Lung (tissue), 12 donors: ENCODE results near the gene ASTL. TPM values are rescaled to one million over a fixed set of nuclear protein-coding genes. Genes with fewer than 3 reads are reported as not detected.

Experiments
- ATAC-seq: fragments of 200-7000 bp; cut with Tn5 transposase; one replicate; pipeline ENCODE4 v1.9.1; 2020; ENCODE audit warnings: moderate number of reproducible peaks; ENCODE audit not compliant: insufficient read depth, low FRiP score
- DNase-seq, 3 donors: peaks; one replicate each; pipeline ENCODE4 v3.0.0-alpha.2; 2013 to 2017
- H3K27ac ChIP-seq, 2 donors: one replicate each; pipeline ENCODE4 v1.5.1; 2013; ENCODE audit warnings: mild to moderate bottlenecking in 2 of 2, moderate library complexity in 2 of 2, control low read depth in 1 of 2, inconsistent platforms in 1 of 2, low read depth in 1 of 2, low read length in 1 of 2
- H3K27me3 ChIP-seq, 3 donors: one replicate each; pipeline ENCODE4 v1.5.1; 2013; ENCODE audit warnings: low read length in 2 of 3; ENCODE audit not compliant: control insufficient read depth in 3 of 3, insufficient read depth in 3 of 3
- H3K36me3 ChIP-seq, 4 donors: one replicate each; pipeline ENCODE4 v1.5.1; 2013; ENCODE audit warnings: low read length in 4 of 4, mild to moderate bottlenecking in 1 of 4, moderate library complexity in 1 of 4; ENCODE audit not compliant: control insufficient read depth in 4 of 4, insufficient read depth in 4 of 4
- H3K4me1 ChIP-seq, 5 donors: one replicate each; pipeline ENCODE4 v1.5.1; 2013; ENCODE audit warnings: low read length in 5 of 5, mild to moderate bottlenecking in 2 of 5, moderate library complexity in 1 of 5; ENCODE audit not compliant: control insufficient read depth in 5 of 5, insufficient read depth in 5 of 5
- H3K4me3 ChIP-seq: one replicate; pipeline ENCODE4 v1.5.1; 2013; ENCODE audit warnings: mild to moderate bottlenecking, control low read depth, moderate library complexity
- H3K9ac ChIP-seq, 2 donors: one replicate each; pipeline ENCODE4 v1.5.1; 2013; ENCODE audit warnings: low read length in 2 of 2, control low read depth in 1 of 2; ENCODE audit not compliant: insufficient read depth in 1 of 2
- H3K9me3 ChIP-seq, 4 donors: one replicate each; pipeline ENCODE4 v1.5.1; 2013; ENCODE audit warnings: low read length in 3 of 4, mild to moderate bottlenecking in 1 of 4, moderate library complexity in 1 of 4; ENCODE audit not compliant: control insufficient read depth in 4 of 4, insufficient read depth in 3 of 4
- WGBS, 2 donors: extraction: QIAGEN DNeasy Blood & Tissue Kit; methylation state at CpG; one replicate each; pipeline ENCODE4 v1.1.7; 2013; 5-methylcytosine and 5-hydroxymethylcytosine counted together
- polyA plus RNA-seq, 2 donors: library from polyadenylated mRNA; stranded (reverse); fragments of 200-250 nt; gene quantifications; one replicate each; pipeline ENCODE4 v1.2.1, GENCODE V29; 2013
- total RNA-seq, 2 donors: library from RNA; depleted of rRNA in 1 of 2; stranded (reverse); fragments of >200 nt in 1 of 2; gene quantifications; one replicate each; pipeline ENCODE4 v1.2.1, GENCODE V29; 2014 to 2021
- TF ChIP-seq, protein P1 (sequence below): IDR thresholded peaks from 2 replicates; pipeline ENCODE4 v1.5.1; 2012; ENCODE audit warnings: mild to moderate bottlenecking; ENCODE audit errors: control extremely low read depth, extremely low read depth
- donor health status: control.
- donor health status: control.
- donor health status: Bipolar disorder and iron deficiency.
- donor health status: healthy.
- donor health status: DM: yes; HTN: yes; CAD: no.

Gene ASTL
- total and polyA plus RNA-seq, 4 donors, result 0.14 to 0.34 TPM; not detected in 2

GRCh38 chr2:96093528-96093927 lies 44.8 kb downstream of the ASTL start:
- Histone ChIP-seq H3K4me3 (no peak overlapping the region), H3K27me3 (no peaks in the 10 kb centered on the region), H3K9me3 (no peaks in the 10 kb centered on the region), H3K36me3 (no peaks in the 10 kb centered on the region), H3K9ac (no peak overlapping the region), H3K4me1 (peaks cover 0 to 7% (median 0%) of the 10 kb centered on the region in 5 donors), H3K27ac (no peak overlapping the region)
- TF ChIP-seq, protein P1, sequence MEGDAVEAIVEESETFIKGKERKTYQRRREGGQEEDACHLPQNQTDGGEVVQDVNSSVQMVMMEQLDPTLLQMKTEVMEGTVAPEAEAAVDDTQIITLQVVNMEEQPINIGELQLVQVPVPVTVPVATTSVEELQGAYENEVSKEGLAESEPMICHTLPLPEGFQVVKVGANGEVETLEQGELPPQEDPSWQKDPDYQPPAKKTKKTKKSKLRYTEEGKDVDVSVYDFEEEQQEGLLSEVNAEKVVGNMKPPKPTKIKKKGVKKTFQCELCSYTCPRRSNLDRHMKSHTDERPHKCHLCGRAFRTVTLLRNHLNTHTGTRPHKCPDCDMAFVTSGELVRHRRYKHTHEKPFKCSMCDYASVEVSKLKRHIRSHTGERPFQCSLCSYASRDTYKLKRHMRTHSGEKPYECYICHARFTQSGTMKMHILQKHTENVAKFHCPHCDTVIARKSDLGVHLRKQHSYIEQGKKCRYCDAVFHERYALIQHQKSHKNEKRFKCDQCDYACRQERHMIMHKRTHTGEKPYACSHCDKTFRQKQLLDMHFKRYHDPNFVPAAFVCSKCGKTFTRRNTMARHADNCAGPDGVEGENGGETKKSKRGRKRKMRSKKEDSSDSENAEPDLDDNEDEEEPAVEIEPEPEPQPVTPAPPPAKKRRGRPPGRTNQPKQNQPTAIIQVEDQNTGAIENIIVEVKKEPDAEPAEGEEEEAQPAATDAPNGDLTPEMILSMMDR, result no peak
- DNase-seq (peak in 1 of 3 donors; percentile 3), ATAC-seq (no peak)
- WGBS, 2 donors, result 92 to 94% methylated on average over 4 of the region's 4 CpGs

GRCh38 chr2:96092951-96093350 lies 45.4 kb downstream of the ASTL start:
- ATAC-seq, result no peak
- DNase-seq, result peak in 1 of 3 donors; percentile 7

GRCh38 chr2:96092573-96092877 lies 45.8 kb downstream of the ASTL start:
- Histone ChIP-seq H3K4me1 (peaks cover 0 to 7% (median 0%) of the 10 kb centered on the region in 5 donors), H3K4me3 (no peak overlapping the region), H3K27ac (no peak overlapping the region), H3K9me3 (no peaks in the 10 kb centered on the region), H3K36me3 (no peaks in the 10 kb centered on the region), H3K27me3 (no peaks in the 10 kb centered on the region), H3K9ac (no peak overlapping the region)
- TF ChIP-seq, protein P1, result no peak
- peak in 1 of 3 donors; percentile 7 for DNase-seq
- WGBS, 2 donors, result 88 to 96% methylated on average over 4 of the region's 4 CpGs
- ATAC-seq, result no peak

More at GRCh38 chr2:96092951-96093350, 45.4 kb downstream of the ASTL start:
- Histone ChIP-seq H3K4me1 (peaks cover 0 to 7% (median 0%) of the 10 kb centered on the region in 5 donors), H3K27ac (no peak overlapping the region), H3K36me3 (no peaks in the 10 kb centered on the region), H3K4me3 (no peak overlapping the region), H3K9me3 (no peaks in the 10 kb centered on the region), H3K27me3 (no peaks in the 10 kb centered on the region), H3K9ac (no peak overlapping the region)
- WGBS, 2 donors, result 40 to 74% methylated on average over 3 of the region's 3 CpGs
- TF ChIP-seq, protein P1, result no peak
